Smooth muscle cell (in vitro differentiated cells): ENCODE measurements around the gene PASD1. TPM values are rescaled to one million over a fixed set of nuclear protein-coding genes. Genes with fewer than 3 reads are reported as not detected.

Experiments used
- DNase-seq: peaks from one replicate; lab custom pipeline; 2025; ENCODE audit not compliant: unreplicated experiment; lab: John Stamatoyannopoulos, UW
- H2AFZ ChIP-seq: fragments of 200-600 bp; sonication (generic); 2 replicates; pipeline ENCODE4 v1.6.0; 2016; ENCODE audit warnings: antibody characterized with exemption, low read depth, mild to moderate bottlenecking
- H3F3A ChIP-seq: fragments of 200-600 bp; sonication (generic); 2 replicates; pipeline ENCODE4 v1.6.0; 2017; ENCODE audit warnings: antibody characterized with exemption, low read depth
- H3K27ac ChIP-seq: fragments of 200-600 bp; sonication (generic); 2 replicates; pipeline ENCODE4 v1.5.1; 2016; ENCODE audit warnings: low read depth, mild to moderate bottlenecking
- H3K27me3 ChIP-seq: fragments of 200-600 bp; sonication (generic); 2 replicates; pipeline ENCODE4 v1.6.1; 2016; ENCODE audit warnings: low read depth, mild to moderate bottlenecking
- H3K36me3 ChIP-seq: fragments of 200-600 bp; sonication (generic); 2 replicates; pipeline ENCODE4 v1.5.1; 2016; ENCODE audit warnings: low read depth
- H3K4me1 ChIP-seq: fragments of 200-600 bp; sonication (generic); 2 replicates; pipeline ENCODE4 v1.5.1; 2016; ENCODE audit warnings: low read depth
- H3K4me2 ChIP-seq: fragments of 200-600 bp; sonication (generic); 2 replicates; pipeline ENCODE4 v1.6.0; 2016; ENCODE audit warnings: mild to moderate bottlenecking
- H3K4me3 ChIP-seq: fragments of 200-600 bp; sonication (generic); 2 replicates; pipeline ENCODE4 v1.5.1; 2016; ENCODE audit warnings: mild to moderate bottlenecking
- H3K79me2 ChIP-seq: fragments of 200-600 bp; sonication (generic); 2 replicates; pipeline ENCODE4 v1.6.0; 2016; ENCODE audit warnings: low read depth, mild to moderate bottlenecking
- H3K9ac ChIP-seq: fragments of 200-600 bp; sonication (generic); 2 replicates; pipeline ENCODE4 v1.6.0; 2016; ENCODE audit warnings: low read depth
- H3K9me3 ChIP-seq: fragments of 200-600 bp; sonication (generic); replicated peaks from 2 replicates; pipeline ENCODE4 v1.5.1; 2016; ENCODE audit warnings: low read depth
- H4K20me1 ChIP-seq: fragments of 200-600 bp; sonication (generic); 2 replicates; pipeline ENCODE4 v1.6.0; 2016; ENCODE audit warnings: low read depth
- CTCF ChIP-seq: fragments of 200-600 bp; sonication (generic); IDR thresholded peaks from 2 replicates; pipeline ENCODE4 v1.5.1; 2017; ENCODE audit warnings: borderline replicate concordance, mild to moderate bottlenecking, antibody characterized with exemption; ENCODE audit not compliant: insufficient read depth, poor library complexity, severe bottlenecking
- WGBS: methylation state at CpG from one replicate; pipeline ENCODE4 v1.1.7; 2016; ENCODE audit warnings: low lambda C conversion rate; 5-methylcytosine and 5-hydroxymethylcytosine counted together
- polyA plus RNA-seq: library from polyadenylated mRNA; unstranded; fragments of >200 nt; fragmentation: Nextera tagmentation; extraction: Ambion mirVana; gene quantifications from 2 replicates; pipeline ENCODE4 v1.2.1, GENCODE V29; 2016
- total RNA-seq: library from RNA; depleted of rRNA; stranded (reverse); fragments of >200 nt; gene quantifications from 2 replicates; pipeline ENCODE4 v1.2.3, GENCODE V29; 2014

PASD1 gene
- total and polyA plus RNA-seq, 2 experiments from 2014 or later: 0.17 TPM; not detected in 1

DNA sequence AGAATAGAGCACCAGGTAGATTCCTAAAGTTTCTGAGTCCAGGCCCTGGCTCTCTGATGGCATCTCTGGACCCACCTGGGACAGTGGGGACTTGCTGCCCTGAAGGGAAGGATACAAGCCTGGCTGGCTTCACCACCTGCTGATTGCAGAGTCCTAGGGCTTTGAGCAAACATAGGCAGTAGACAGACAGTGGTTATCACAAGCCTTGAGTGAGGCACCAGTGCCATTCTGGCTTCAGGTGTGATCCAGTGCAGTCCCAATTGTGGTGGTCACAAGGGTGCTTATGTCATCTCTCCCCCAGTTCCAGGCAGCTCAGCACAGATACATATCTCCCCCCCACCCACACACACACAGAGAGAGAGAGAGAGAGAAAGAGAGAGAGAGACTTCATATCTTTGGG, 125.2 kb downstream of the PASD1 start:
- Histone ChIP-seq H4K20me1 (no peaks in the 10 kb centered on the region), H3K4me2 (no peak overlapping the region), H3K36me3 (no peaks in the 10 kb centered on the region), H2AFZ (no peak overlapping the region), H3K4me3 (no peak overlapping the region), H3K27me3 (no peaks in the 10 kb centered on the region), H3K79me2 (no peaks in the 10 kb centered on the region), H3K27ac (no peak overlapping the region), H3K4me1 (no peaks in the 10 kb centered on the region), H3K9me3 (no peaks in the 10 kb centered on the region), H3F3A (no peaks in the 10 kb centered on the region), H3K9ac (no peak overlapping the region)
- no peak for TF ChIP-seq CTCF
- no peak for DNase-seq

DNA sequence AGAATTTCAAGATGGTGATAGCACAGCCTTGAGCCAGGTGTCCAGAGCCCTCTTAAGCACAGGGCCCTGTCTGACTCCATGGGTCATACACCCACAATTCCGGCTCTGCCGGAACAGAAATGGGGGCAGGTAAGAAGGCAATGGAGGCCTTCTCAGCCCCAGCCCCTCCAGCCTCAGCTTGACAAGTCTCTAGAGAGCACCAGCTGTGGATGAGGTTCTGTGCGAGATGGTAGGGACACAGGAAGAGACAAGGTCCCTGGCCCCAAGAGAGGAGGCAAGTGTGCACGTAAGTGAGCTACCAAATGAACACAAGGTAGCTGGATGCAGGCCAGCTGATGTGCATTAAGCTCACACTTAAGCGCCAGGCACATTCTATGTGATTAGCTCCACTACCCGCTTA, 129.3 kb downstream of the PASD1 start:
- Histone ChIP-seq H3K27ac (no peak overlapping the region), H3K36me3 (no peaks in the 10 kb centered on the region), H4K20me1 (no peaks in the 10 kb centered on the region), H3K27me3 (peaks cover 6% of the 10 kb centered on the region), H3K4me1 (no peaks in the 10 kb centered on the region), H3K9me3 (no peaks in the 10 kb centered on the region), H3K9ac (no peak overlapping the region), H3K4me3 (no peak overlapping the region), H3F3A (no peaks in the 10 kb centered on the region), H2AFZ (no peak overlapping the region), H3K4me2 (no peak overlapping the region), H3K79me2 (no peaks in the 10 kb centered on the region)
- WGBS: 84% methylated on average over 6 of the region's 6 CpGs
- TF ChIP-seq CTCF: no peak
- DNase-seq: no peak

GRCh38 chrX:151694121-151694520, 130.6 kb downstream of the PASD1 start:
- no peaks in the 10 kb centered on the region for H4K20me1 ChIP-seq
- no peak overlapping the region for H3K27ac ChIP-seq
- no peak overlapping the region for H2AFZ ChIP-seq
- no peaks in the 10 kb centered on the region for H3F3A ChIP-seq
- H3K4me2 ChIP-seq: no peak overlapping the region
- no peak overlapping the region for H3K9ac ChIP-seq
- no peaks in the 10 kb centered on the region for H3K36me3 ChIP-seq
- DNase-seq: no peak
- WGBS: 78% methylated on average over 12 of the region's 12 CpGs
- H3K79me2 ChIP-seq: no peaks in the 10 kb centered on the region
- TF ChIP-seq CTCF: no peak
- H3K9me3 ChIP-seq: no peaks in the 10 kb centered on the region
- no peak overlapping the region for H3K4me3 ChIP-seq
- H3K27me3 ChIP-seq: peaks cover 6% of the 10 kb centered on the region
- no peaks in the 10 kb centered on the region for H3K4me1 ChIP-seq
